Pancreas (tissue), 10 donors: ENCODE results near the gene RPP25L. TPM values are rescaled to one million over a fixed set of nuclear protein-coding genes. Genes with fewer than 3 reads are reported as not detected.
A peak's percentile ranks its signal among the peaks of the same experiment; 100 is the strongest.

Experiments
- ATAC-seq, 4 donors: fragments of 200-7000 bp; cut with Tn5 transposase; one replicate each; pipeline versions ENCODE4 v1.8.0 to v1.9.1; 2020; ENCODE audit warnings: mild to moderate bottlenecking in 4 of 4, moderate library complexity in 4 of 4
- DNase-seq, 6 donors: peaks; one replicate each; pipeline ENCODE4 v3.0.0-alpha.2; 2020
- FAIRE-seq: peaks from 2 replicates; lab custom pipeline; 2012; peaks lifted over from hg19 to GRCh38; lab: Jason Lieb, UNC
- H3K27ac ChIP-seq, 4 donors: fragments of 200-600 bp; sonication (generic); 1 replicate in 3 of 4; 2 replicates in 1 of 4; pipeline versions ENCODE4 v1.5.0 to v1.8.0; 2020
- H3K27me3 ChIP-seq, 4 donors: fragments of 200-600 bp; one replicate each; pipeline ENCODE4 v1.8.0; 2021
- H3K36me3 ChIP-seq, 3 donors: fragments of 200-600 bp; sonication (generic) in 1 of 3; one replicate each; pipeline versions ENCODE4 v1.5.0 to v1.8.0; 2020 to 2021
- H3K4me1 ChIP-seq, 3 donors: fragments of 200-600 bp; one replicate each; pipeline ENCODE4 v1.8.0; 2021
- H3K4me3 ChIP-seq, 4 donors: fragments of 200-600 bp; sonication (generic) in 2 of 4; one replicate each; pipeline versions ENCODE4 v1.5.0 to v1.8.0; 2020 to 2021
- H3K9me3 ChIP-seq, 4 donors: fragments of 200-600 bp; one replicate each; pipeline ENCODE4 v1.8.0; 2021
- WGBS, 2 donors: extraction: QIAGEN DNeasy Blood & Tissue Kit; methylation state at CpG; one replicate each; pipeline ENCODE4 v1.1.7; 2013; 5-methylcytosine and 5-hydroxymethylcytosine counted together
- intact Hi-C, 3 donors: fragments of 100-400 bp; cut with DNase I; formaldehyde crosslinking; loops; one replicate each; pipeline versions ENCODE4 v1.11.1 to v1.14.2; 2022
- polyA plus RNA-seq, 2 donors: library from polyadenylated mRNA; stranded (reverse); fragments of 200-250 nt; gene quantifications; one replicate each; pipeline ENCODE4 v1.2.3, GENCODE V29; 2013
- total RNA-seq, 6 donors: library from RNA; stranded (reverse); fragmentation: NEBNext Ultra II Directional in 4 of 6; extraction: Animal tissue kit (Norgen Biotek cat#: 25700) in 4 of 6; gene quantifications; one replicate each; pipeline versions ENCODE4 v1.2.1 to v1.2.4, GENCODE V29; 2021 to 2023
- TF ChIP-seq, protein P1 (sequence below), 4 donors: fragments of 200-600 bp; sonication (generic) in 3 of 4; IDR thresholded peaks; one replicate each; pipeline versions ENCODE4 v1.5.0 to v1.8.0; 2021; ENCODE audit warnings: antibody characterized with exemption in 4 of 4
- donor health status: healthy with polysubstance abuse.
- donor health status: DM: no; HTN: no; CAD: no; lungs with moderate emphysema.
- donor health status: DM: no; HTN: no; CAD: no.
- donor health status: control.
- donor health status: control.
- donor health status: Bipolar disorder and iron deficiency.
- donor health status: DM: yes; HTN: yes; CAD: no.
- donor health status: DM: no; HTN: no; CAD: no.
- donor health status: DM: no; HTN: no; CAD: no.
- donor health status: DM: yes; HTN: yes; CAD: no.

Gene RPP25L
- total and polyA plus RNA-seq, 8 donors = 7.6 to 19.8 (median 12.4) TPM

DNA sequence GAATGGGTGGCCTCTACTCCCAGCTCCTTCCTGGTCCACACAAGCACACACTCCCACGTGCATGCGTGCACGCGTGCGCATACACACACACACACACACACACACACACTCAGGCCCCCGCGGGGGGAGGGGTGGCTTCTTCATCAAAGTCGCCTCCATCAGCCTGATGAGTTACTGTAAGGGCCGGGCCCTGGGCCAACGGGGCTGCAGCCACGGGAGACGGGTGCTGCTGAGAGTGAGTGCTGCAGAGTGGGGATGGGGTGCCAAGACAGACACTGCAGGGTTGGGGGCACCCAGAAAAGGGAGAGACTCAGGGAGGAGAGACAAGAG, 40.5 kb downstream of the RPP25L start:
- no peaks in the 10 kb centered on the region for H3K36me3 ChIP-seq
- H3K9me3 ChIP-seq = no peaks in the 10 kb centered on the region
- H3K4me3 ChIP-seq = no peak overlapping the region
- WGBS, 2 donors = 60 to 67% methylated on average over 12 of the region's 12 CpGs
- intact Hi-C loops = no loop called here
- ATAC-seq = no peak
- TF ChIP-seq, protein P1, sequence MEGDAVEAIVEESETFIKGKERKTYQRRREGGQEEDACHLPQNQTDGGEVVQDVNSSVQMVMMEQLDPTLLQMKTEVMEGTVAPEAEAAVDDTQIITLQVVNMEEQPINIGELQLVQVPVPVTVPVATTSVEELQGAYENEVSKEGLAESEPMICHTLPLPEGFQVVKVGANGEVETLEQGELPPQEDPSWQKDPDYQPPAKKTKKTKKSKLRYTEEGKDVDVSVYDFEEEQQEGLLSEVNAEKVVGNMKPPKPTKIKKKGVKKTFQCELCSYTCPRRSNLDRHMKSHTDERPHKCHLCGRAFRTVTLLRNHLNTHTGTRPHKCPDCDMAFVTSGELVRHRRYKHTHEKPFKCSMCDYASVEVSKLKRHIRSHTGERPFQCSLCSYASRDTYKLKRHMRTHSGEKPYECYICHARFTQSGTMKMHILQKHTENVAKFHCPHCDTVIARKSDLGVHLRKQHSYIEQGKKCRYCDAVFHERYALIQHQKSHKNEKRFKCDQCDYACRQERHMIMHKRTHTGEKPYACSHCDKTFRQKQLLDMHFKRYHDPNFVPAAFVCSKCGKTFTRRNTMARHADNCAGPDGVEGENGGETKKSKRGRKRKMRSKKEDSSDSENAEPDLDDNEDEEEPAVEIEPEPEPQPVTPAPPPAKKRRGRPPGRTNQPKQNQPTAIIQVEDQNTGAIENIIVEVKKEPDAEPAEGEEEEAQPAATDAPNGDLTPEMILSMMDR (IDR thresholded peaks at IDR 0.05) = no peak
- no peak overlapping the region for H3K27ac ChIP-seq
- no peaks in the 10 kb centered on the region for H3K27me3 ChIP-seq
- DNase-seq = no peak
- FAIRE-seq = no peak
- H3K4me1 ChIP-seq = no peaks in the 10 kb centered on the region

DNA sequence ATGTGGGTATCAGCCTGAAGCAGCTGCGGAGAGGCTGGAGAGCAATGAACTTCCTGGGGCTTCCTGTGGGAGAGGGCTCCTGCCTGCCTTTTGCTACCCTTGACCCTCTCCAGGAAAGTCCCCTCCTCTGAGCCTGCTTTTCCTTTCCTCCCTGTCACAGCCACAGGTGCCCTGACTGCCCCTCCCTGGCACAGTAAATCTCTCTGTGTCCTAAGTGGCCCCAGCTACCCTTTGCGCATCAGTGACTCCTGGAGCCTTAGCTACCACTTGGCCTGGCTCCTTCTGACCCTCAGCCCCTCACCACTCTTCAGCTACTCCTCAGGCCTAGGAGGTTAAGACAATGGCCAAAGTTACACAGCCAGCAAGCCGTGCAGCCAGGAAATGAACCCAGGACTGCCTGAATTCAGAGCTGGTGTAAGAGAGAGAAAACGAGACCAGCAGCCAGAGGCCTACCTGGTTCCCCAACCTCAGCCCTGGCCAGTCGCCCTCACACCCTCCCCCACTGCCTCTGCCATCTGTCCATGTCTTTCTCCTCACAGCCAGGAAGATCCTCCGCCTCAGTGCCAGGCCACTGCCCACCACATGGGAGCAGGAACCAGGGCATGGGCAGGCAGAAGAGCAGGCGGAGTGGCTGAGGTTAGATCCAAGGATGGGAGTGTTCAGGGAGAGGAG, 41.0 kb downstream of the RPP25L start:
- no peak for ATAC-seq
- Histone ChIP-seq H3K27me3 (no peaks in the 10 kb centered on the region), H3K4me3 (no peak overlapping the region), H3K27ac (no peak overlapping the region), H3K36me3 (no peaks in the 10 kb centered on the region), H3K9me3 (no peaks in the 10 kb centered on the region), H3K4me1 (no peaks in the 10 kb centered on the region)
- TF ChIP-seq, protein P1 (IDR thresholded peaks at IDR 0.05) = no peak
- intact Hi-C loops = no loop called here
- no peak for FAIRE-seq
- 77 to 85% methylated on average over 7 of the region's 7 CpGs for whole genome bisulfite sequencing, 2 donors
- no peak for DNase-seq

DNA sequence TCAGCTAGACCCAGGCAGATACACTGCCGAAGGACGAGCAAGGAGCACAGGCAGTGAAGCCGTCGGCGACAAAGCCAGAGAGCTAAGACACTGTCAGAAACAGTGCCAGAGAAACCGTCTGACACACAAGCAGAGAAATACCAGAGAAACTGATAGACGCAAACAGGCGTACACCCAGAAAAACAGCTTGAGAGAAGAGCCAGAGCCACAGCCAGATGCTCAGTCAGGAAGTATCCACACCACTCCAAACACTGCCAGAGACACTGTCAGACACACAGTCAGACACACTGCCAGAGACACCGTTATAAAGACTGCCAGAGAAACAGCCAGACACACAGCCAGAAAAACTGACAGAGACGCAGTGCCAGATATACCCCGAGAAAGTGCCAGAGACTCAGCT, 41.5 kb downstream of the RPP25L start:
- 67 to 79% methylated on average over 11 of the region's 11 CpGs for WGBS, 2 donors

DNA sequence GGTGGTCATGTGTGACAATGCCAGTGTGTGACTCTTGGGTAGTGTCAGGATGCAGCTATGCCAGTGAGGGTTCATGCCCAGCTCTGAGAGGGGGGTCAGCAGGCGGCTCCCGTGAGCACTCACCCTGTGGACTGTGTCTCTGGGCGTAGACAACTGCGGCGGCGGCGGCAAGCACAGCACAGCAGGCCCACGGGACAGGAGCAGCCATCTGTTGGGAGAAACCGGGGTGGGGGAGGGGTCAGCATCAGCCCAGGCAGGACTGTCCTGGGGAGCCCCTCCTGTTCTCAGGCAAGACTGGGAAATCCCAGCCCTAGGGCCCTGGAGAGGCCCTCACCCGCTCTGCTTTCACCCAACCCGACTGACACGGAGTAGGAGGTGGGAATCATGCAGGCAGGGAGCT, 43.1 kb downstream of the RPP25L start:
- TF ChIP-seq, protein P1 (IDR thresholded peaks at IDR 0.05) = no peak
- H3K4me1 ChIP-seq = no peaks in the 10 kb centered on the region
- no peaks in the 10 kb centered on the region for H3K27me3 ChIP-seq
- ATAC-seq = no peak
- H3K27ac ChIP-seq = no peak overlapping the region
- intact Hi-C loops = no loop called here
- no peaks in the 10 kb centered on the region for H3K9me3 ChIP-seq
- H3K4me3 ChIP-seq = no peak overlapping the region
- DNase-seq = peak in 1 of 6 donors; percentile 36
- no peaks in the 10 kb centered on the region for H3K36me3 ChIP-seq
- WGBS, 2 donors = 66 to 68% methylated on average over 12 of the region's 12 CpGs
- FAIRE-seq = no peak

More for the DNA sequence above, 41.5 kb downstream of the RPP25L start:
- TF ChIP-seq, protein P1 (IDR thresholded peaks at IDR 0.05) = no peak
- no peak for DNase-seq
- no peak overlapping the region for H3K27ac ChIP-seq
- no peaks in the 10 kb centered on the region for H3K27me3 ChIP-seq
- H3K4me3 ChIP-seq = no peak overlapping the region
- intact Hi-C loops = no loop called here
- H3K9me3 ChIP-seq = no peaks in the 10 kb centered on the region
- ATAC-seq = no peak
- no peaks in the 10 kb centered on the region for H3K4me1 ChIP-seq
- no peaks in the 10 kb centered on the region for H3K36me3 ChIP-seq
- no peak for FAIRE-seq

DNA sequence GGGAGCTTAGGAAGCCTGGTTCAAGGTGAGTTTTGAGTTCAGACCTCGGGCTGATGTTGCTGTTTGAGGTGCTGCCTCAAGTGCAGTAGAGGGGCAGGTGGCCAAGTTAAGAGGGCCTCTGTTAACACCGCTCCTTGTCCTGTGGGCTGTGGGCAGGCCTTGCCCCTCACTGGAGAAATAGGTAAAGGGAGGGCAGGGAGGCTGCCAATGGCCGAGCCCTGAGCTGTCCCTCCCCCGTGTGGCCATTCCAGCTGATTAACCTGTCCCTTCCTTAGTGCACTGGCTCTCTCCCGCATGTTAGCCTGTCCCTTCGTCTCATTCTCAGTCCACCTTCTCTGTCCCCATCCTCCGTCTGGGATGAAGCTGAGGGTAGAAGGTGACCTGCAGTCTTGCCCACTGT, 43.8 kb downstream of the RPP25L start:
- Histone ChIP-seq H3K36me3 (no peaks in the 10 kb centered on the region), H3K27ac (no peak overlapping the region), H3K27me3 (no peaks in the 10 kb centered on the region), H3K4me1 (no peaks in the 10 kb centered on the region), H3K9me3 (no peaks in the 10 kb centered on the region), H3K4me3 (no peak overlapping the region)
- 56 to 65% methylated on average over 7 of the region's 7 CpGs for WGBS, 2 donors
- DNase-seq = no peak
- intact Hi-C loops = no loop called here
- TF ChIP-seq, protein P1 (IDR thresholded peaks at IDR 0.05) = no peak
- FAIRE-seq = no peak
- no peak for ATAC-seq
